Fibroblast of skin of right biceps (primary cell): Measurements from ENCODE around the gene DOCK8.
A peak's percentile ranks its signal among the peaks of the same experiment; 100 is the strongest.

Experiments
- DNase-seq: peaks from one replicate; pipeline ENCODE4 v3.0.0-alpha.2; 2013

Gene DOCK8

GRCh38 chr9:468766-469426 lies 254.2 kb downstream of the DOCK8 start:
- no peak for DNase-seq

- DNase-seq: peak; percentile 83
Observed at GRCh38 chr9:469672-470551, 255.2 kb downstream of the DOCK8 start.

- DNase-seq: no peak
Observed at GRCh38 chr9:470552-471194, 256.0 kb downstream of the DOCK8 start.

- no peak for DNase-seq
Observed at GRCh38 chr9:471320-471719, 256.7 kb downstream of the DOCK8 start.

- DNase-seq: no peak
Observed at GRCh38 chr9:472479-473075, 257.9 kb downstream of the DOCK8 start.

- DNase-seq: no peak
Observed at GRCh38 chr9:477193-477592, 262.5 kb downstream of the DOCK8 start.

GRCh38 chr9:479304-479970 lies 264.8 kb downstream of the DOCK8 start:
- no peak for DNase-seq

GRCh38 chr9:479971-480350 lies 265.3 kb downstream of the DOCK8 start:
- no peak for DNase-seq

GRCh38 chr9:482739-483138 lies 268.1 kb downstream of the DOCK8 start:
- no peak for DNase-seq

- DNase-seq: no peak
Observed at GRCh38 chr9:486156-486555, 271.5 kb downstream of the DOCK8 start.

- no peak for DNase-seq
Observed at GRCh38 chr9:487429-487828, 272.8 kb downstream of the DOCK8 start.

- no peak for DNase-seq
Observed at GRCh38 chr9:488448-488847, 273.8 kb downstream of the DOCK8 start.

GRCh38 chr9:489198-490197 lies 274.8 kb downstream of the DOCK8 start:
- DNase-seq: no peak

- DNase-seq: no peak
Observed at GRCh38 chr9:494764-495163, 280.1 kb downstream of the DOCK8 start.

GRCh38 chr9:495739-496138 lies 281.1 kb downstream of the DOCK8 start:
- DNase-seq: no peak

GRCh38 chr9:503326-503725 lies 288.7 kb downstream of the DOCK8 start:
- DNase-seq: no peak

GRCh38 chr9:503881-504852 lies 289.5 kb downstream of the DOCK8 start, which contains the start of gene KANK1:
TSS of gene KANK1 (plus strand) at chr9:504695.
- peak; percentile 49 for DNase-seq

GRCh38 chr9:504921-505740 lies 290.5 kb downstream of the DOCK8 start:
- no peak for DNase-seq

- no peak for DNase-seq
Observed at GRCh38 chr9:505741-506059, 291.0 kb downstream of the DOCK8 start.

GRCh38 chr9:506281-506680 lies 291.6 kb downstream of the DOCK8 start:
- no peak for DNase-seq
